HuH-7.5 (cell line): ENCODE results near the gene NCBP1.
"Not testable (repeated sequence)": the region's sequence is repeated elsewhere in the genome, so short reads cannot be mapped to it uniquely, and the experiment has no call there.

ENCODE experiments used
- DNase-seq: peaks from one replicate; pipeline ENCODE4 v3.0.0; 2011; ENCODE audit warnings: low spot score

NCBP1 gene

GRCh38 chr9:97672403-97672802 is 38.8 kb downstream of the NCBP1 start:
- DNase-seq, result no peak

DNA sequence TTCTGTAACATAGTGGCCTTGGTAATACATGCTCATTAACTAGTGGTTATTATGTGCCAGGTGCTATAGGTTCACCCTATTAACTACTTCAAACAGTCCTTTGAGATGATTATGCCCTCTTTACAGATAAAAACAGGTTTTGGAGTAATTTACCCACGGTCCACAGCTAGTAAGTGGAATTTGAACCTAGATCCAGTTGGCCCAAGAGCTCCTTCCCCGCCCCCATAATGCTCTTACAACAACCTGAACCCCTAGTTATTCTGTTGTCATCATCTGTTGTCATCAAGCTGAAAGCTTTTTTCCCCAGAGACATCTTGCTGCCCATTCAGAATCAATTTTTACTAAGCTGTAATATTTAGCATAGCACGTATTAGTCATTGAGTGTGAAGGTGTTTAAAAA is 40.3 kb downstream of the NCBP1 start:
- no peak for DNase-seq

DNA sequence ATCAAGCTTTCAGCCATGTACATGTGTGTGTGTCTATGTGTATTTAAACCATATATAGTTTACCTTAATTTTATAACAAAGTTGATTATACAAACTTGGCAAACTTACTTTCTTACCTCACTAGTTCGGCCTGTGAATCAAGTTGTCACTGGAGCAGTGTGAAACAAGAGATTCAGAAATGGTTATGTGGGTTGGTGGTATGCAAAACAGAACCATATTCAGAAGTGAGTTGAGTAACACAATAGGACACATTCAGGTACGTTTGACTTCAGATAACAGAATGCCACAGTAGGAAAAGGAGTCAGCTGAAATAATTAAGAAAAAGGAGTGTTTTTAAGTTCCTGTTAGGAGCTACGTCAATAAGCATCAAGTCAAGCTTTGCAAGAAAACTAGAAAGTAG is 42.0 kb downstream of the NCBP1 start:
- no peak for DNase-seq

GRCh38 chr9:97682242-97682641 is 48.6 kb downstream of the NCBP1 start:
- no peak for DNase-seq

- no peak for DNase-seq
Observed at GRCh38 chr9:97688654-97689053, 55.0 kb downstream of the NCBP1 start.

DNA sequence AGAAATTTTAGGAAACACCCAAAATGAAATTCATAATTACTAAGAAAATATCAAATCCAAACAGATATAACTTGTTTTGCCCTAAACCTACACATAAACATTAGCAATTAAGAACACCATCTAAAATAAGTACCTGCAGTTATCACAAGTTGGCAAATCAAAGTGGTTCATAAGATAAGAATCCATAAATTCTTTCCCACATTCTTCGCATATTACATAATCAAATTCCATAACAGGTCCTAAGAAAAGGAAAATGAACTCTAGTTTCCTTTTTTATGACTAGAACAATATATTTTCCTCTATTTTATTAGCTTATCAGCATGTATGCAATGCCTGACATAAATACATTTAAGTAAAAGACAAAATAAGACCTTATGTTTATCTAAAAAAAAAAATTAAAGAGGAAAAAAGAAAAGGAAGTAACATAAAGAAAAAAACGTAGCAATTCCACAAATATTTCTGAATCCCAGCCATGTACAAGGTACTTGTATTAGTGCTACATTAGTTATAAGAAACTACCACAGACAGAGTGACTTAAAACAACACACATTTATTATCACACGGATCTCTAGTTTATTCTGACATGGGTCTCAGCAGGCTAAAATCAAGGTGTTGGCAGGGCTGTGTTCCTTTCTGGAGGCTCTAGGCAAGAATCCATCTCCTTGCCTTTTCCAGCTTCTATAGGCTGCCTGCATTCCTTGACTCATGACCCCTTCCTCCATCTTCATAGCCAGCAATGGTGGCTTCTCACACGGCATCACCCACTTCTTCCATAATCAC is 56.0 kb downstream of the NCBP1 start:
- DNase-seq, result no peak

- no peak for DNase-seq
Observed at GRCh38 chr9:97694769-97695168, 61.1 kb downstream of the NCBP1 start.

- no peak for DNase-seq
Observed at GRCh38 chr9:97695390-97695789, 61.8 kb downstream of the NCBP1 start.

- DNase-seq, result no peak
Observed at GRCh38 chr9:97695995-97696802, 62.6 kb downstream of the NCBP1 start.

- DNase-seq, result peak; percentile 97
Observed at GRCh38 chr9:97696803-97697601, 63.4 kb downstream of the NCBP1 start, which contains the start of gene XPA. TSS of gene XPA (minus strand) at chr9:97697340. CDS start at chr9:97697292, 48 bp downstream.

- no peak for DNase-seq
Observed at GRCh38 chr9:97697837-97698236, 64.2 kb downstream of the NCBP1 start.

GRCh38 chr9:97698865-97699264 is 65.2 kb downstream of the NCBP1 start:
- no peak for DNase-seq

DNA sequence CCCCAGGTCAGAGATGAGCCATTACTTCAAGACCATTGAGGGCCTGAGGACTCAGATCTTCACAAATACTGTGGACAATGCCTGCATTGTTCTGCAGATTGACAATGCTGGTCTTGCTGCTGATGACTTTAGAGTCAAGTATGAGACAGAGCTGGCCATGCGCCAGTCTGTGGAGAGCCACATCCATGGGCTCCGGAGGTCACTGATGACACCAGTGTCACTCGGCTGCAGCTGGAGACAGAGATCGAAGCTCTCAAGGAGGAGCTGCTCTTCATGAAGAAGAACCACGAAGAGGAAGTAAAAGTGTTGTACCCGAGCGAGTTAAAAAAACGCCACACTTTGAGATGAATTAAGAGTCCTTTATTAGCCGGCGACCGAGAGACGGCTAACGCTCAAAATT is 65.7 kb downstream of the NCBP1 start:
- DNase-seq, result not testable (repeated sequence)

DNA sequence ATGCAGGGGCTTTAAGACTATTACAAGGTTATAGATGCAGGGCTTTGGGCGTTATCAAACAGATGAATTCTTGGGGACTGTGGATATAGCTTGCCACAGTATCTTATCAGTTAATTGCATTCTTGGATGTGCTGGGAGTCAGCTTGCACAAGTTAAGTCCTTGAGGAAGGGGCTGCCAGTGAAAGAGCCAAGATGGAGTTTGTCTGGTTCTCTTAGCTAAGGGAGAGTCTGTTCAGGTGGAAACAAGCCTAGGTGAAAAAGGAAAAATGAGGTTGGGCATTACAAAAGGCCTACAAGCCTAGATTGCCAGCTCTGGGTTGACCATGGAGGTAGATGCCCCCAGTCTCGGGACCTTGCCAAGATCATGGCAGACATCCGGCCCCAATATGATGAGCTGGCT is 66.2 kb downstream of the NCBP1 start:
- DNase-seq, result not testable (repeated sequence)

- peak; percentile 17 for DNase-seq
Observed at GRCh38 chr9:97703437-97704344, 70.1 kb downstream of the NCBP1 start.

DNA sequence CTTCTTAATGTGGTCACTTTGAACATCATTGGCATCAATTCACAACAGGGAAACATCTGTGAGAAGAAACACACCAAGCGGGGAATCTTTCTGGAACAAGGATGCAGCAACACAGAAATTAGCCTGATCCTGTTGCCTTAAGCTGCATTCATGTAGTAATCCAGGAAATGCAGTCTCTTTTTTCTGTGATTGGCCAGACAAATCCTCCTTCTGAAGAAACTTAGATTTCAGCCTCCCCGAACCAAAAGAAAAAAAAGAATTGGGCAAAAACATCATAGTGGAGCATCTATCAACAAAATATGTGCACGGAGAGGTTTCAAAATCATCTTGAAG is 70.7 kb downstream of the NCBP1 start:
- DNase-seq, result no peak

GRCh38 chr9:97704851-97705250 is 71.2 kb downstream of the NCBP1 start:
- DNase-seq, result no peak

DNA sequence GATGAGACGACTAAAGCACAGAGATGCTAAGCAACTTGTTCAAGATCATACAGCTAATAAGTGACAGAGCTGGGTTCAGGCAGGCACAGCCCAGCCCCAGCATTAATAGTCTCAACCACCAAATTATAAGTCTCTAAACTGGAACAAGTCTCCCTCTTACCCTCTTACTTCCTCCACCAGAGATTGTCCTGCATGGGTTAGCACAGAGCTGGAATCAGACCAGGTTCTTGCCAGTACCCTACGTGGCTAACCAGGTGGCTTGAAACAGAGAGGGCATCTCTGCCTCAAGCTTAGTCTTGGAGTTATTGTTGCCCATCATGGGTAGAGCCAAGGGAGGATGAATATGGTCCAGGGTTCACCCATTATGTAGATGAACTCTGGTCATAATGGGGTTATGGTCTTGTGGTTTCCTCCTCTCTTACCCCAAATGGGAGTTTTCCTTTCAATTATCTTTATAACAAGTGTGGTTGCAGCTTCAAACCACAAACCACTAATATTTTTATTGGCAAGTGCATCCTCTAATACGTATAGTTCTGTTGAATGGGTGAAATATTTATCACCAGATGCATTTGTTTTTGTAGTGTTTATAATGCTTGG is 71.8 kb downstream of the NCBP1 start:
- DNase-seq, result no peak

GRCh38 chr9:97706246-97706645 is 72.6 kb downstream of the NCBP1 start:
- no peak for DNase-seq

- peak; percentile 49 for DNase-seq
Observed at GRCh38 chr9:97710356-97711222, 77.0 kb downstream of the NCBP1 start.
